Small intestine (tissue), 7 donors: ENCODE results near the gene IER3IP1. TPM values are rescaled to one million over a fixed set of nuclear protein-coding genes. Genes with fewer than 3 reads are reported as not detected.
A peak's percentile ranks its signal among the peaks of the same experiment; 100 is the strongest.

Experiments
- DNase-seq, 2 donors: peaks; one replicate each; pipeline versions ENCODE4 v3.0.0 to v3.0.0-alpha.2; 2013
- FAIRE-seq: peaks from 2 replicates; lab custom pipeline; 2012; peaks lifted over from hg19 to GRCh38; lab: Jason Lieb, UNC
- H3K27ac ChIP-seq, 3 donors: one replicate each; pipeline ENCODE4 v1.5.1; 2013; ENCODE audit warnings: low read length in 2 of 3, mild to moderate bottlenecking in 2 of 3, control low read depth in 1 of 3, inconsistent platforms in 1 of 3, low read depth in 1 of 3, moderate library complexity in 1 of 3
- H3K27me3 ChIP-seq, 3 donors: one replicate each; pipeline ENCODE4 v1.6.1; 2013; ENCODE audit warnings: low read length in 3 of 3, inconsistent platforms in 1 of 3; ENCODE audit not compliant: control insufficient read depth in 3 of 3, insufficient read depth in 3 of 3
- H3K36me3 ChIP-seq, 3 donors: one replicate each; pipeline ENCODE4 v1.6.1; 2013; ENCODE audit warnings: low read length in 3 of 3, inconsistent platforms in 1 of 3, low read depth in 1 of 3, mild to moderate bottlenecking in 1 of 3, moderate library complexity in 1 of 3; ENCODE audit not compliant: control insufficient read depth in 3 of 3, insufficient read depth in 2 of 3
- H3K4me1 ChIP-seq, 3 donors: one replicate each; pipeline ENCODE4 v1.6.1; 2013; ENCODE audit warnings: low read length in 2 of 3, inconsistent platforms in 1 of 3, low read depth in 1 of 3, mild to moderate bottlenecking in 1 of 3, moderate library complexity in 1 of 3; ENCODE audit not compliant: control insufficient read depth in 3 of 3, insufficient read depth in 2 of 3
- H3K4me3 ChIP-seq, 3 donors: one replicate each; pipeline ENCODE4 v1.5.1; 2013; ENCODE audit warnings: low read length in 3 of 3, control low read depth in 1 of 3, inconsistent platforms in 1 of 3, low read depth in 1 of 3, mild to moderate bottlenecking in 1 of 3, moderate library complexity in 1 of 3
- H3K9me3 ChIP-seq, 2 donors: one replicate each; pipeline ENCODE4 v1.6.1; 2013; ENCODE audit warnings: low read depth in 1 of 2, low read length in 1 of 2; ENCODE audit not compliant: control insufficient read depth in 2 of 2, insufficient read depth in 1 of 2
- WGBS, 3 donors: extraction: QIAGEN DNeasy Blood & Tissue Kit; methylation state at CpG; one replicate each; pipeline ENCODE4 v1.1.7; 2013; 5-methylcytosine and 5-hydroxymethylcytosine counted together
- polyA plus RNA-seq, 4 donors: library from polyadenylated mRNA; stranded (reverse) in 3 of 4; unstranded in 1 of 4; fragments of 200-250 nt in 3 of 4; fragments of 120-200 nt in 1 of 4; gene quantifications; one replicate each; pipeline versions ENCODE4 v1.2.1 to v1.2.3, GENCODE V29; 2013
- donor health status: healthy with polysubstance abuse.
- donor health status: control.
- donor health status: control.
- donor health status: Bipolar disorder and iron deficiency.
- donor health status: healthy.

The IER3IP1 gene
- polyA plus RNA-seq, 4 donors = 14.1 to 33.0 (median 17.8) TPM

DNA sequence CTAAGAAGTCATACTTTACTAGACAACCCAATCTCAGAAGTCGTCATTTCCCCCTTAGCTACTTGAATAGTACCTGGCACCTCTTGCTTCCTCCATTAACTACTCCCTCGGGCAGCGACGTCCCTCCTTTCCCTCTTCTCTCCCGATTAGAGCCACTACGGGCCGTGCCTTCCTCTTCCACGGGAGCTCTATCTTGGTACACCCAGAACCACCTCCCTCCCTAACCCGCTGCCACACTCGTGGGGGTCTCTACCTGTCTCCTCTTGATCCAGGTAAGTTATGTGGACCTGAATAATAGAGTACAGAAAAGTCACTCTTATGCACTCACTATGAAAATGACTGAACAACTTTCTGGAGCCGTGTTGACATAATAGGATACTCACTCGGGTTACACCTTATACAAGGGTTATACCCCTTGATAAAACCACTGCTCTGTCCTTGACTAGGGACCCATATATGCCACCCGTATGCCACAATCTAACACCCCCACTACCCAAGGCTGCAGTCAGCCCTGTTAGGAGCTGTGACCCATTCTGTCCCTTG is 25.3 kb downstream of the IER3IP1 start:
- no peak for FAIRE-seq
- peaks cover 0 to 2% (median 0%) of the 10 kb centered on the region in 3 donors for H3K36me3 ChIP-seq
- H3K27me3 ChIP-seq = no peaks in the 10 kb centered on the region
- peak overlapping the region; percentile 41 to 80 (median 62) for H3K4me3 ChIP-seq
- no peak for DNase-seq
- H3K9me3 ChIP-seq = no peaks in the 10 kb centered on the region
- 2 to 6% (median 6%) methylated on average over 13 of the region's 13 CpGs for WGBS, 3 donors
- peak overlapping the region; percentile 81 to 95 (median 92) for H3K27ac ChIP-seq
- peaks cover 6 to 12% (median 10%) of the 10 kb centered on the region in 3 donors for H3K4me1 ChIP-seq

DNA sequence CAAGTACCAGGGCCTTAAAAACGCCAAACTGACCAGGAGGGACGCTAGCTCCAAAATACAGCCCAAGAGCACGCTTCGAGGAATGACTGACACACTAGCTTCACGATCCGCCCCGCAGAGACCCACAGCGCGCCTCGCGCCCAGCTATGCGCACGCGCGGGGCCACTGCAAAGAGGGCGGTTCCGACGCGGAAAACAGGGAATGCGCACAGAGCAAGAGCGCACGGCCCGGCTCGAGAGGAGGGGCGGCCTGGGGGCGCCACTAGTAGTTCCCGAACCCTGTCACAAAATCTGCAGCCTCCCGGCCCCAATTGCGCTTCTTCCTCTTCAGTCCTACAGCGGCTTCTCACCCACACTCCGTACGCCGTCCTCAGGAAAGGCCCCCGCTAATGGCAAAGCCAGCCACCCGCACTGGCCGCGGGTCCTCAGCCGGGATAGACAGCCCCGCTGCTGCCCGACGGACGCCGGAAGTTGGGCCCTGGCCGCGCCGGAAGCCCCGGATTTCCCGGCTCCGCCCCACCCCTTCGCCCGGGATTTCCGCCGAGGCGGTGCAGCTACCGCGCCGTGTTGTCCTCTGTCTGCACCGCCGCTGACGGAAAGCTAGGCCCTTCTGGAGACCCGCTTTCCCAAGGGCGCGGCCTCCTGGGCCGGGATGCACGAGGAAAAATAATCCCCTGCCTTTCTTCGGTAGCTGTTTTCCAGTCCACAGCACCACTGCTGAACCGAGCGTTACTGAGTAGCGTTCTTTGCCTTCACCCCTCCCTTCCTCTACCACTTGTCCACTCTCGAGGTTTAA is 25.9 kb downstream of the IER3IP1 start, which contains the start of gene HDHD2:
HDHD2 (minus strand) TSS at position 472 of the 795 bp plus-strand sequence. CDS start 14,061 bp downstream, outside the sequence.
- Histone ChIP-seq H3K27me3 (no peaks in the 10 kb centered on the region), H3K4me3 (peak within 1 kb of the TSS; percentile 41 to 80 (median 62)), H3K36me3 (peaks cover 0 to 2% (median 2%) of the 10 kb centered on the region in 3 donors), H3K9me3 (no peaks in the 10 kb centered on the region), H3K4me1 (peaks cover 6 to 12% (median 10%) of the 10 kb centered on the region in 3 donors), H3K27ac (peak within 1 kb of the TSS; percentile 81 to 95 (median 92))
- FAIRE-seq (no peak), DNase-seq (peak; percentile 73 to 90)
- 0% methylated on average over 66 to 70 of the region's 70 CpGs for WGBS, 3 donors

DNA sequence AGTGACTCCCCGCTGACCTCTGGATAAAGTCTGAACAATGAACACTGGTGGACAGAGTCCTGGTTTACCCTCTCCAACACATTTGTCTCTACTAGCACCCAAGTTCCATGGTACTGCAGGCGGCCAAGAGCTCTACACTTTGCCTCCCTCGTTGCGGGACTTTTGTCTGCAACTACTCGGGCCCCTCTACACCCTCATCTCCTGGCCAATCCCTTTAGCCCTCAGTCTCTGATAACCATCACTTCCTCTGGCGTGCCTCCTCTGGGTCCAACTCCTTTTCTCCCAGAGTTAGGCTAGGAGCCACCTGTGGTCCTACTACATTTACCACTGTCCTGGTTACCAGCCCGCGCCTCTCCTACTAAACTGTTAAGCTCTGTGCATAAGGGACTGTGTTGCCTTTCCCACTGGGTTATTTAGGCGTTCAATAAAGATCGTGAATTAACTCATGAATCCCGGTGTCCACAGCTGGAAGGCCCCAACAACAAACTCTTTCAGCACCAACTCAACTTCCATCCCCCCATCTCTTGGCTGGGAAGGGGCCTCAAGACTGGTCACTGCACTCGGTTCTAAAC is 26.6 kb downstream of the IER3IP1 start:
- 16 to 29% (median 18%) methylated on average over 12 of the region's 12 CpGs for WGBS, 3 donors
- no peak for FAIRE-seq
- Histone ChIP-seq H3K9me3 (no peaks in the 10 kb centered on the region), H3K36me3 (peaks cover 0 to 2% (median 2%) of the 10 kb centered on the region in 3 donors), H3K27ac (peak overlapping the region in 2 of 3 donors; percentile 92 to 95), H3K4me3 (peak overlapping the region; percentile 41 to 80 (median 62)), H3K4me1 (peaks cover 6 to 12% (median 10%) of the 10 kb centered on the region in 3 donors), H3K27me3 (no peaks in the 10 kb centered on the region)
- peak in 1 of 2 donors; percentile 8 for DNase-seq

DNA sequence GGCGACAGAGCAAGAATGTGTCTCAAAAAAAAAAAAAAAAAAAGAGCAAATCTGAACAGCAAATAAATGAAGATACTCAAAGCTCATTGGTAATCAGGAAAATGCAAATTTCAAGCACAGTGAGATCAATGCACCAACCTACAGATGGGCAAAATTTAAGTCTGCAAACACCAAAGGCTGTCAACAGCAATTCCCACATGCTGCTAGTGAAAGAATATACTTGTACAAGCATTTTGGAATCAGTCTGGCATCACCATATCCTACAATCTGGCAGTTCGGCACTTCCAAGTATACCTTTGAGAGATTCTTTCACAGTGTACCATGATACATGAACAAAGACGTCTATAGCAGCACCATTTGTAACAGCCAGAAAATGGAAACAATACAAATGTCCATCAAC is 30.0 kb downstream of the IER3IP1 start:
- DNase-seq (no peak), FAIRE-seq (no peak)
- H3K9me3 ChIP-seq = no peaks in the 10 kb centered on the region
- H3K27ac ChIP-seq = no peak overlapping the region
- no peaks in the 10 kb centered on the region for H3K27me3 ChIP-seq
- H3K4me3 ChIP-seq = no peak overlapping the region
- peaks cover 4 to 9% (median 7%) of the 10 kb centered on the region in 3 donors for H3K4me1 ChIP-seq
- WGBS, 3 donors = 93 to 97% (median 96%) methylated on average over 3 of the region's 3 CpGs
- H3K36me3 ChIP-seq = peaks cover 0 to 5% (median 0%) of the 10 kb centered on the region in 3 donors

DNA sequence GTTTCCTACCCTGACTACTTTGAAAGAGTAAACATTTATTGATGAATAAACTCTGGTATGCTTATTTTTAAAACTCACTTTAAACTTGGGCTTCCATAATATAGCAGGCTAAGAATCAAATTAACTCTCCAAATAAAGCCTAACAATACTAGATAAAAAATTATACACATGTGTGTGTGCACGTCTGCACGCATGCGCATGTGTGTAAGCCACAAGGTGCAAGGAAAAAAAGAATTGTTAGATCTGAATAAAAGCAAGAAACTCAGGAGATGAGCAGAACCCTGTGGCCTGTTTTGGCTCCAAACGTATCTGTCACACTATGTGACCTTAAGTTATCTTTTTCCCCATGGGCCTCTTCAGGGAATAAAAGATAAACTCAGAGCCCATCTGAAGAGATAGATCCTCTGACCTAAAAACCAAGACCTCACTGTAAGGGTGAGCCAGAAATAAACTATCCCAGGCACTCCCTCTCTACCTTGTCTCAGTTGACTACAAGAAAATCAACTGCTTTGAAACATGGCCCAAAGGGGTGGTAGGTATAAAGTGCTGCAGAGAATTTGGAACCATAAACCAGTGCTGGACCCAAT is 32.2 kb downstream of the IER3IP1 start:
- Histone ChIP-seq H3K27me3 (no peaks in the 10 kb centered on the region), H3K36me3 (peaks cover 0 to 5% (median 0%) of the 10 kb centered on the region in 3 donors), H3K4me1 (peaks cover 0 to 5% (median 2%) of the 10 kb centered on the region in 3 donors), H3K4me3 (no peak overlapping the region), H3K9me3 (no peaks in the 10 kb centered on the region), H3K27ac (no peak overlapping the region)
- FAIRE-seq (no peak), DNase-seq (no peak)
- WGBS, 3 donors = 91 to 96% (median 95%) methylated on average over 4 of the region's 4 CpGs

DNA sequence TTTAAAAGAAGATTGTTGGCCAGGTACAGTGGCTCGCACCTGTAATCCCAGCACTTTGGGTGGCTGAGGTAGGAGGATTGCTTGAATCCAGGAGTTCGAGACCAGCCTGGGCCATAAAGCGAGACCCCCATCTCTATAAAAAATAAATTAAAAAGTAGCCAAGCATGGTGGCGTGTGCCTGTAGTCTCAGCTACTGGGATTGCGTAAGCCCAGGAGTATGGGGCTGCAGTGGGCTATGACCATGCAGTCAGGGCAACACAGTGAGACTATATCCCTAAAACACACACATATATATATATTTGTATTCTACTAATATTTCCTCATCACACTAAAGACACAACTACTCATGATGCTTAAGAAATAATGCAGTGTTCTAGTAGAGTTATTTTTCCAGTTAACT is 33.0 kb downstream of the IER3IP1 start:
- no peaks in the 10 kb centered on the region for H3K27me3 ChIP-seq
- FAIRE-seq (no peak), DNase-seq (no peak)
- WGBS, 3 donors = 96 to 99% (median 97%) methylated on average over 5 of the region's 5 CpGs
- no peak overlapping the region for H3K4me3 ChIP-seq
- H3K4me1 ChIP-seq = no peaks in the 10 kb centered on the region
- no peak overlapping the region for H3K27ac ChIP-seq
- H3K36me3 ChIP-seq = peaks cover 0 to 5% (median 0%) of the 10 kb centered on the region in 3 donors
- no peaks in the 10 kb centered on the region for H3K9me3 ChIP-seq

DNA sequence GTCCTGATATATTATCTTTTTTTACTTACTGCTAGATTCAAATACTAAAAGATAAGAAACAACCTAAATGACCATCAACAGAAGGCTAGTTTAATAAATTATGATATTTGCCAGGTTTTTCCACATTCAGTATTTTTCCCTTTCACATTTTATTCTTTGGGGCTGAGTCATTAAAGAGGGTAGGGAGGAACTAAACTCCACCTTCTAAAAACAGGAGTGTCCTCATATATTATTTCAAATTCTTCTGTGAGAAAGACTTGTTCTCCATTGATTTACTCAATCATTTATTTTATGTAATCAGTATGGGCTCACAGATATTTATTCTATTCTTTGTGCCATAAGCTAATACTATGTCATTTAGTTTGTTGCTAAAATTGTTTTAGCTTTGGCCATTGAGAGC is 34.9 kb downstream of the IER3IP1 start:
- FAIRE-seq (no peak), DNase-seq (no peak)
- Histone ChIP-seq H3K27me3 (no peaks in the 10 kb centered on the region), H3K4me1 (no peaks in the 10 kb centered on the region), H3K27ac (no peak overlapping the region), H3K4me3 (no peak overlapping the region), H3K9me3 (no peaks in the 10 kb centered on the region), H3K36me3 (peaks cover 0 to 7% (median 0%) of the 10 kb centered on the region in 3 donors)

DNA sequence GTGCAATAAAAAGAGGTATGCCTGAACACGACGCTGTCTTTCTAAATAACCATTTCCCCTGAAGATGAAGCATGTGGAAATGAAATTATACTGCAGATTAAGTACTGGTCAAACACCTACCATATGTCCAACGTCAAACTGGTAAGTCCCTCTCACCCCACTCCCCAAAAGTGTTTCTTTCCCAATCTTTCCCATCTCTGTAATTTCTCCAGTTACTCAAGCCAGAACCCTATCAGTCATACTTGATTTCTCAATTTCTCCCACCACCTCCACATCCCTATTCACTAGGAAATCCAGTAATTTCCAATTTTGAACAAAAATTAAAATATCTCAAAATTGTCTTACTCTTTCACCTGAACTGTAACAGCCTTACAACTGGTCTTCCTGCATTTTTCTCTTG is 55.0 kb downstream of the IER3IP1 start:
- DNase-seq (no peak), FAIRE-seq (no peak)
- WGBS, 3 donors = 93 to 98% (median 97%) methylated on average over 3 of the region's 3 CpGs
- Histone ChIP-seq H3K36me3 (peaks cover 0 to 8% (median 1%) of the 10 kb centered on the region in 3 donors), H3K4me3 (no peak overlapping the region), H3K27me3 (no peaks in the 10 kb centered on the region), H3K27ac (no peak overlapping the region), H3K4me1 (no peaks in the 10 kb centered on the region), H3K9me3 (no peaks in the 10 kb centered on the region)
